Keratinocyte (primary cell): Measurements from ENCODE around the gene BABAM2.

Source experiments
- EZH2 ChIP-seq: IDR thresholded peaks from one replicate; pipeline ENCODE4 v1.6.1; 2012; ENCODE audit warnings: inconsistent platforms, mild to moderate bottlenecking, low read length, moderate library complexity
- TF ChIP-seq, protein P1 (sequence below), 3 experiments: IDR thresholded peaks in 1 of 3; conservative IDR thresholded peaks in 1 of 3; optimal IDR thresholded peaks in 1 of 3; 2 replicates in 2 of 3; 3 replicates in 1 of 3; pipeline versions ENCODE3 to v1.5.1; 2011; ENCODE audit warnings: low read length in 3 of 3, mild to moderate bottlenecking in 3 of 3, moderate library complexity in 2 of 3, control low read depth in 1 of 3, inconsistent platforms in 1 of 3; ENCODE audit not compliant: insufficient read depth in 2 of 3; ENCODE audit errors: extremely low read depth in 1 of 3

DNA sequence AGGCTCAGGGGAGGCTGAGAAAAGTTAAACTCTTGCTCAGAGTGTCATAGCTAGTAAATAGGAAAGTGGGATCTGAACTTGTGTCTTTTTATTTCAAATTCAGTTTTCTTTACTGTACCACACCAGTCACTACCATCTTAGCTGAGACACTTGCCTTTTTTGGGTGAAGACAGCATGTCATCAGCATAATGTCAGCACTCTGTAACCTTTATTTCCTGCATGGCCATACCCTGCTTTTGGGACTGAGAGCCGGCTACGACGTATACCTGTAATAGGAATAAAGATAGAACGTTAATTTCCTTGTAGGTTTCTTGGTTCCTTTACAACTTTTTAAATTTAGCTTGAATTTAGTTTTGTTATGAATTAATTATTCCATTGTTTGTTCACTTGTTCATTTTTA is 202.8 kb downstream of the BABAM2 start:
- TF ChIP-seq EZH2: no peak
- TF ChIP-seq, protein P1, sequence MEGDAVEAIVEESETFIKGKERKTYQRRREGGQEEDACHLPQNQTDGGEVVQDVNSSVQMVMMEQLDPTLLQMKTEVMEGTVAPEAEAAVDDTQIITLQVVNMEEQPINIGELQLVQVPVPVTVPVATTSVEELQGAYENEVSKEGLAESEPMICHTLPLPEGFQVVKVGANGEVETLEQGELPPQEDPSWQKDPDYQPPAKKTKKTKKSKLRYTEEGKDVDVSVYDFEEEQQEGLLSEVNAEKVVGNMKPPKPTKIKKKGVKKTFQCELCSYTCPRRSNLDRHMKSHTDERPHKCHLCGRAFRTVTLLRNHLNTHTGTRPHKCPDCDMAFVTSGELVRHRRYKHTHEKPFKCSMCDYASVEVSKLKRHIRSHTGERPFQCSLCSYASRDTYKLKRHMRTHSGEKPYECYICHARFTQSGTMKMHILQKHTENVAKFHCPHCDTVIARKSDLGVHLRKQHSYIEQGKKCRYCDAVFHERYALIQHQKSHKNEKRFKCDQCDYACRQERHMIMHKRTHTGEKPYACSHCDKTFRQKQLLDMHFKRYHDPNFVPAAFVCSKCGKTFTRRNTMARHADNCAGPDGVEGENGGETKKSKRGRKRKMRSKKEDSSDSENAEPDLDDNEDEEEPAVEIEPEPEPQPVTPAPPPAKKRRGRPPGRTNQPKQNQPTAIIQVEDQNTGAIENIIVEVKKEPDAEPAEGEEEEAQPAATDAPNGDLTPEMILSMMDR (optimal IDR thresholded peaks at IDR 0.05 in 1 of 3, IDR thresholded peaks at IDR 0.05 in 1 of 3, conservative IDR thresholded peaks at IDR 0.05 in 1 of 3; ENCODE audit: extremely low read depth in 1 of 3, insufficient read depth in 2 of 3, low read length in 3 of 3): no peak
